ENCODE results near the gene PLAAT2.

DNA sequence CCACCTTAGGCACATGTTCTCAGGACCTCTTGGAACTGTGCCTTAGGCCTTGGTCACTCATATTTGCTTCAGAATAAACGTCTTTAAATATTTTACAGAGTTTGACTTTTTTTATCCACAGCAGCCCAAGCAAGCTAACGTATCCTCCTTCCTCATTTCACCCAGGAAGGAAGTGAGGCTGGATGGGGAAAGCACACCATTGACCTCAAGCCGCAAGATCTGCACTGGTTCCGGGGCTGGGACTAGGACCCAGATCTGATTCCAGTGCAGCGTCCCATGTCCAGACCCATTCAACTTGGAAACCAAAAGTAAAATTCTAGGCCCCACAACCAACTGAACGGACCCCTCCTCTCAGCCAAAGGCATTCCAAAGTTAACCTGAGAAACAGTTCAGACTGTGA is 59.7 kb downstream of the PLAAT2 start:
- TF ChIP-seq POLR2AphosphoS5 (IDR thresholded peaks at IDR 0.05; ENCODE audit: low read depth, low read length) (no peak), TAF1 (IDR thresholded peaks at IDR 0.05; ENCODE audit: borderline replicate concordance, low read depth, low read length) (no peak), POLR2A (IDR thresholded peaks at IDR 0.05; ENCODE audit: low read depth, low read length) (no peak)

Measured in GM12892 (cell line).